Hepatocyte (in vitro differentiated cells): Measurements from ENCODE around the gene CDC45. TPM values are rescaled to one million over a fixed set of nuclear protein-coding genes. Genes with fewer than 3 reads are reported as not detected.

ENCODE experiments used
- DNase-seq: peaks from one replicate; pipeline ENCODE4 v3.0.0-alpha.2; 2016; ENCODE audit warnings: low spot score
- H2AFZ ChIP-seq: fragments of 200-600 bp; sonication (generic); 2 replicates; pipeline ENCODE4 v1.6.0; 2016; ENCODE audit warnings: antibody characterized with exemption, mild to moderate bottlenecking
- H3K27ac ChIP-seq: fragments of 200-600 bp; sonication (generic); 2 replicates; pipeline ENCODE4 v1.5.1; 2016; ENCODE audit warnings: mild to moderate bottlenecking
- H3K27me3 ChIP-seq: fragments of 200-600 bp; sonication (generic); 2 replicates; pipeline ENCODE4 v1.6.1; 2016
- H3K36me3 ChIP-seq: fragments of 200-600 bp; sonication (generic); replicated peaks from 2 replicates; pipeline ENCODE4 v1.5.1; 2016; ENCODE audit warnings: low read depth; ENCODE audit not compliant: insufficient read depth
- H3K4me1 ChIP-seq: fragments of 200-600 bp; sonication (generic); 2 replicates; pipeline ENCODE4 v1.5.1; 2016; ENCODE audit warnings: mild to moderate bottlenecking, moderate library complexity; ENCODE audit not compliant: insufficient read depth
- H3K4me2 ChIP-seq: fragments of 200-600 bp; sonication (generic); 2 replicates; pipeline ENCODE4 v1.6.0; 2016
- H3K4me3 ChIP-seq: fragments of 200-600 bp; sonication (generic); 2 replicates; pipeline ENCODE4 v1.5.1; 2016; ENCODE audit warnings: mild to moderate bottlenecking
- H3K79me2 ChIP-seq: fragments of 200-600 bp; sonication (generic); 2 replicates; pipeline ENCODE4 v1.6.0; 2017; ENCODE audit warnings: mild to moderate bottlenecking
- H3K9me2 ChIP-seq: fragments of 200-600 bp; sonication (generic); replicated peaks from 2 replicates; pipeline ENCODE4 v1.6.0; 2017; ENCODE audit warnings: mild to moderate bottlenecking; ENCODE audit not compliant: insufficient read depth
- H3K9me3 ChIP-seq: fragments of 200-600 bp; sonication (generic); 2 replicates; pipeline ENCODE4 v1.5.1; 2016; ENCODE audit warnings: low read depth, mild to moderate bottlenecking
- H4K20me1 ChIP-seq: fragments of 200-600 bp; sonication (generic); 2 replicates; pipeline ENCODE4 v1.6.0; 2016; ENCODE audit warnings: mild to moderate bottlenecking; ENCODE audit not compliant: insufficient read depth, poor library complexity, severe bottlenecking
- CTCF ChIP-seq: fragments of 200-600 bp; sonication (generic); IDR thresholded peaks from 2 replicates; pipeline ENCODE4 v1.5.1; 2016; ENCODE audit warnings: antibody characterized with exemption, mild to moderate bottlenecking; ENCODE audit not compliant: poor library complexity
- EZH2 ChIP-seq: fragments of 200-600 bp; sonication (generic); IDR thresholded peaks from 2 replicates; pipeline ENCODE4 v1.6.1; 2016; ENCODE audit warnings: antibody characterized with exemption, mild to moderate bottlenecking, borderline replicate concordance
- EZH2phosphoT487 ChIP-seq: fragments of 200-600 bp; sonication (generic); IDR thresholded peaks from one replicate; pipeline ENCODE4 v1.6.1; 2018; ENCODE audit warnings: antibody characterized with exemption, mild to moderate bottlenecking, low read depth, moderate library complexity; ENCODE audit not compliant: unreplicated experiment, severe bottlenecking
- WGBS: methylation state at CpG from one replicate; pipeline ENCODE4 v1.1.6; 2016; ENCODE audit warnings: low lambda C conversion rate; ENCODE audit errors: missing lambda C conversion rate; 5-methylcytosine and 5-hydroxymethylcytosine counted together
- polyA plus RNA-seq: library from polyadenylated mRNA; unstranded; fragments of >200 nt; fragmentation: Nextera tagmentation; extraction: Ambion mirVana; gene quantifications from 2 replicates; pipeline ENCODE4 v1.2.1, GENCODE V29; 2016
- total RNA-seq: library from RNA; depleted of rRNA; stranded (reverse); fragments of >200 nt; gene quantifications from 2 replicates; pipeline ENCODE4 v1.2.3, GENCODE V29; 2014

Gene CDC45
- total and polyA plus RNA-seq, 2 experiments from 2014 or later: 3.5 to 6.5 TPM

GRCh38 chr22:19505735-19506126, 26.0 kb downstream of the CDC45 start:
- Histone ChIP-seq H3K4me2 (no peak overlapping the region), H2AFZ (no peak overlapping the region), H3K4me1 (no peaks in the 10 kb centered on the region), H3K36me3 (no peaks in the 10 kb centered on the region), H3K9me2 (no peaks in the 10 kb centered on the region), H4K20me1 (no peaks in the 10 kb centered on the region), H3K4me3 (no peak overlapping the region), H3K79me2 (no peaks in the 10 kb centered on the region), H3K9me3 (no peaks in the 10 kb centered on the region), H3K27me3 (no peaks in the 10 kb centered on the region), H3K27ac (no peak overlapping the region)
- 97% methylated on average over 5 of the region's 5 CpGs for WGBS
- DNase-seq: no peak
- TF ChIP-seq CTCF (no peak), EZH2phosphoT487 (no peak), EZH2 (no peak)

GRCh38 chr22:19506212-19506611, 26.5 kb downstream of the CDC45 start:
- Histone ChIP-seq H3K36me3 (no peaks in the 10 kb centered on the region), H3K27ac (no peak overlapping the region), H3K9me3 (no peaks in the 10 kb centered on the region), H2AFZ (no peak overlapping the region), H3K27me3 (no peaks in the 10 kb centered on the region), H3K9me2 (no peaks in the 10 kb centered on the region), H3K4me1 (no peaks in the 10 kb centered on the region), H3K4me2 (no peak overlapping the region), H3K79me2 (no peaks in the 10 kb centered on the region), H4K20me1 (no peaks in the 10 kb centered on the region), H3K4me3 (no peak overlapping the region)
- DNase-seq: no peak
- 85% methylated on average over 10 of the region's 10 CpGs for WGBS
- no peak for TF ChIP-seq CTCF
- TF ChIP-seq EZH2: no peak
- no peak for TF ChIP-seq EZH2phosphoT487

- Histone ChIP-seq H3K79me2 (no peaks in the 10 kb centered on the region), H3K9me2 (no peaks in the 10 kb centered on the region), H3K27ac (no peak overlapping the region), H3K27me3 (no peaks in the 10 kb centered on the region), H3K4me3 (no peak overlapping the region), H2AFZ (no peak overlapping the region), H3K4me1 (no peaks in the 10 kb centered on the region), H3K4me2 (no peak overlapping the region), H3K9me3 (no peaks in the 10 kb centered on the region), H4K20me1 (no peaks in the 10 kb centered on the region), H3K36me3 (no peaks in the 10 kb centered on the region)
- WGBS: 94% methylated on average over 4 of the region's 4 CpGs
- TF ChIP-seq EZH2phosphoT487 (no peak), CTCF (no peak), EZH2 (no peak)
- no peak for DNase-seq
Observed at GRCh38 chr22:19507534-19507861, 27.8 kb downstream of the CDC45 start.
